Lower lobe of right lung (tissue), 2 donors: ENCODE data around the gene PRKN. TPM values are rescaled to one million over a fixed set of nuclear protein-coding genes. Genes with fewer than 3 reads are reported as not detected.

ENCODE experiments used
- ATAC-seq, 2 donors: fragments of 200-7000 bp; cut with Tn5 transposase; one replicate each; pipeline ENCODE4 v1.9.1; 2020 to 2022; ENCODE audit warnings: mild to moderate bottlenecking in 2 of 2, moderate library complexity in 2 of 2
- DNase-seq: peaks from one replicate; pipeline ENCODE4 v3.0.0-alpha.2; 2020
- H3K27ac ChIP-seq: fragments of 200-600 bp; one replicate; pipeline ENCODE4 v1.8.0; 2022
- H3K27me3 ChIP-seq: fragments of 200-600 bp; one replicate; pipeline ENCODE4 v1.8.0; 2022; ENCODE audit warnings: low read depth
- H3K36me3 ChIP-seq: fragments of 200-600 bp; one replicate; pipeline ENCODE4 v1.8.0; 2022; ENCODE audit warnings: mild to moderate bottlenecking
- H3K4me1 ChIP-seq: fragments of 200-600 bp; one replicate; pipeline ENCODE4 v1.8.0; 2022
- H3K4me3 ChIP-seq: fragments of 200-600 bp; one replicate; pipeline ENCODE4 v1.8.0; 2022; ENCODE audit warnings: mild to moderate bottlenecking
- H3K9me3 ChIP-seq: fragments of 200-600 bp; one replicate; pipeline ENCODE4 v1.8.0; 2022
- intact Hi-C: fragments of 100-400 bp; cut with DNase I; formaldehyde crosslinking; loops from one replicate; pipeline ENCODE4 v1.11.0; 2022
- total RNA-seq: library from RNA; stranded (reverse); fragmentation: NEBNext Ultra II Directional; extraction: Animal tissue kit (Norgen Biotek cat#: 25700); gene quantifications from one replicate; pipeline ENCODE4 v1.2.1, GENCODE V29; 2021
- TF ChIP-seq, protein P1 (sequence below): fragments of 200-600 bp; IDR thresholded peaks from one replicate; pipeline ENCODE4 v1.8.0; 2022; ENCODE audit warnings: antibody characterized with exemption, mild to moderate bottlenecking
- donor health status: DM: no; HTN: yes; CAD: no; lungs with severe emphysema.

PRKN gene
- total RNA-seq, 1 donor from 2014 or later = 6.1 TPM

DNA sequence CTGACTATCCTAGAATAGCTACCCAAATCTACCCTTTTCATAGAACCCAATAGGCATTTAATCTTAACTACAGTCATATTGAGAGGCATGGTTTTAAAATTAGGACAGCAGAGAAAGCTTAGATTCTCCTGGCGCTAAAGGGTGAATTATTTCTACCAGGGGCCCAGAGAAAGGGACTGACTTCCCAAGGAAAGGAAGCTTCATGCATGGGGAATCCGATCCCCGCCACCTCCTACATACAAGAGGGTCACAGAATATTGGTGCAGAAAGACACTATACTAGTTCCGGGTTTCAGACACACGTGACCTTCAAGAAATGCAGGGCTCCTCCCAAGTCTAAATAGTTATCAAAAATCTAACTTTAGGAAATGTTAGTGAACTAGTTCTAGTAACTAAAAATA lies 130.9 kb downstream of the PRKN start:
- no peaks in the 10 kb centered on the region for H3K36me3 ChIP-seq
- H3K27ac ChIP-seq = no peak overlapping the region
- H3K4me1 ChIP-seq = no peaks in the 10 kb centered on the region
- H3K4me3 ChIP-seq = no peak overlapping the region
- TF ChIP-seq, protein P1, sequence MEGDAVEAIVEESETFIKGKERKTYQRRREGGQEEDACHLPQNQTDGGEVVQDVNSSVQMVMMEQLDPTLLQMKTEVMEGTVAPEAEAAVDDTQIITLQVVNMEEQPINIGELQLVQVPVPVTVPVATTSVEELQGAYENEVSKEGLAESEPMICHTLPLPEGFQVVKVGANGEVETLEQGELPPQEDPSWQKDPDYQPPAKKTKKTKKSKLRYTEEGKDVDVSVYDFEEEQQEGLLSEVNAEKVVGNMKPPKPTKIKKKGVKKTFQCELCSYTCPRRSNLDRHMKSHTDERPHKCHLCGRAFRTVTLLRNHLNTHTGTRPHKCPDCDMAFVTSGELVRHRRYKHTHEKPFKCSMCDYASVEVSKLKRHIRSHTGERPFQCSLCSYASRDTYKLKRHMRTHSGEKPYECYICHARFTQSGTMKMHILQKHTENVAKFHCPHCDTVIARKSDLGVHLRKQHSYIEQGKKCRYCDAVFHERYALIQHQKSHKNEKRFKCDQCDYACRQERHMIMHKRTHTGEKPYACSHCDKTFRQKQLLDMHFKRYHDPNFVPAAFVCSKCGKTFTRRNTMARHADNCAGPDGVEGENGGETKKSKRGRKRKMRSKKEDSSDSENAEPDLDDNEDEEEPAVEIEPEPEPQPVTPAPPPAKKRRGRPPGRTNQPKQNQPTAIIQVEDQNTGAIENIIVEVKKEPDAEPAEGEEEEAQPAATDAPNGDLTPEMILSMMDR = no peak
- ATAC-seq = no peak
- no peak for DNase-seq
- no peaks in the 10 kb centered on the region for H3K27me3 ChIP-seq
- intact Hi-C loops = no loop called here
- no peaks in the 10 kb centered on the region for H3K9me3 ChIP-seq

DNA sequence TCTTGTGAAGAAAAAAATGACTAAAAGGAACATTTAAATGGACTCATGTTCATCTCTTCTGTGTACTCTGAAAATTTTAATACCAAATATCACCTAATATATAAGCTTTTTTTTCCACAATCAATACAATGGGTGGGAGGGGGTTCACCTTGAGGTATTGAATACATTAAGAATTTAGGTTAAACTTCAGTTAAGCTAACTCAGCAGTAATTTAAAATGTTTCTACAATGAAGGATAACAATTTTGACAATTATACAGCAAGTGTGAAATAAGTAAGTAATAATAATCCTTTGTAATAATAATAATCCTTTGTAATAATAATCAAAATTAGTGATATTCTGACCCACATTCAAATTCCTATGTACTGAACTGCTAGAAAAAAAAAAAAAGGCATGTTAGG lies 136.0 kb downstream of the PRKN start:
- intact Hi-C loops = no loop called here
- no peak for DNase-seq
- no peak overlapping the region for H3K4me3 ChIP-seq
- ATAC-seq = no peak
- H3K4me1 ChIP-seq = no peaks in the 10 kb centered on the region
- H3K27me3 ChIP-seq = no peaks in the 10 kb centered on the region
- no peaks in the 10 kb centered on the region for H3K36me3 ChIP-seq
- H3K9me3 ChIP-seq = no peaks in the 10 kb centered on the region
- H3K27ac ChIP-seq = no peak overlapping the region
- TF ChIP-seq, protein P1 = no peak

DNA sequence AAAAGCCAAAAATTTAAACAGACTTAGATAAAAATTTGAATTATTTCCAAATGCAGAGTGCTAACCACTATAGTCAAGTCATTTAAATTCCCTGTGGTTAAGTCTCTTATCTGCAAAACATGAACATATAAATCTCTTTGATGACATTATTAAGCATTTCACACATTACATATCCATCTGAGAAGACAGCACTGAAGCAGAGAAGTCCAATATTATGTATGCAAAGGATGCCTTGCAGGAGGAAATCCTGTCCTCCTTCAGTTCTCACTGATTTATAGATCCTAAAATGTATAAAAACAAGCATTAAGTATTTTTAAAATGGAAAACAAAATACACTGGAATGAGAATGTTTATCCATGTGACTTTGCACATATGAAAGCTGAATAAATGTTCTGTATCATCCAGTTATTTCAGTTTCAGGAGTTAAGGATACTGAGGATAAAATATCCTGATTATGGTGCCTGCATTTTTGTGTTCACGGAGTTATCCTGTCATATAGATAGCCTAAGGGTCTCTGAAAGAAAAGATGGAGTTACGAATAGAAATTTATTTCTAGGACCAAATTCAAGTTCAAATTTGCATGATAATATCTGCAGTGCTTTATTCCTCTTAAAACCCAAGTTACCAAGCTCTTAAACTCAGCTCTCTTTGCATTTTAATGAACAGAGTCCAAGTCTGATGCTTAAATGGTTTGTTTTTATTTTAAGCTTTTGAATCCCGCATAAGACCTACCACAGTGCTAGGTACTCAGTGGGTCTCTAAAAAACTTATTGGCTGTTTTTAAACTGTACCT lies 145.4 kb downstream of the PRKN start:
- Histone ChIP-seq H3K9me3 (no peaks in the 10 kb centered on the region), H3K4me3 (no peak overlapping the region), H3K36me3 (no peaks in the 10 kb centered on the region), H3K4me1 (no peaks in the 10 kb centered on the region), H3K27ac (no peak overlapping the region), H3K27me3 (no peaks in the 10 kb centered on the region)
- TF ChIP-seq, protein P1 = no peak
- intact Hi-C loops = no loop called here
- DNase-seq = no peak
- no peak for ATAC-seq

DNA sequence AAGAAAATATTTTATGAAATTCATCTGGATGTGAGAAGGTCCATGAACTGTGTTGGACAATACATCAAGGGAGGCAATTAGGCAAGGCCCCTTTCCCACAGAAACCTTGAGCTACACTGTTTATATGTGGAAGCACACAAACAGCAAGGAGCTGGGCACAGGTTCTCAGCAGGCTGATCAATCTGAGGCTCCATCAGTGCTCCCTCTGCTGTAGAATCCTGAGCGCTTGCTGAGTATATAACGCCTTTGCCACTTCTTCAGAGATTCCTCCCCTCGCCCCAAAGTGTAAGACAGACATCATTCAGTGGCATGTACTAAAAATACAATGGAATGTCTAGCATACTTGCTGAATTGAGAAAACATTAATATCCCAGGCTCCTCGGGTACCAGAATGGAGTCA lies 146.9 kb downstream of the PRKN start:
- DNase-seq = no peak
- no peak for ATAC-seq
- Histone ChIP-seq H3K27me3 (no peaks in the 10 kb centered on the region), H3K27ac (no peak overlapping the region), H3K9me3 (no peaks in the 10 kb centered on the region), H3K36me3 (no peaks in the 10 kb centered on the region), H3K4me1 (no peaks in the 10 kb centered on the region), H3K4me3 (no peak overlapping the region)
- TF ChIP-seq, protein P1 = no peak
- intact Hi-C loops = no loop called here

DNA sequence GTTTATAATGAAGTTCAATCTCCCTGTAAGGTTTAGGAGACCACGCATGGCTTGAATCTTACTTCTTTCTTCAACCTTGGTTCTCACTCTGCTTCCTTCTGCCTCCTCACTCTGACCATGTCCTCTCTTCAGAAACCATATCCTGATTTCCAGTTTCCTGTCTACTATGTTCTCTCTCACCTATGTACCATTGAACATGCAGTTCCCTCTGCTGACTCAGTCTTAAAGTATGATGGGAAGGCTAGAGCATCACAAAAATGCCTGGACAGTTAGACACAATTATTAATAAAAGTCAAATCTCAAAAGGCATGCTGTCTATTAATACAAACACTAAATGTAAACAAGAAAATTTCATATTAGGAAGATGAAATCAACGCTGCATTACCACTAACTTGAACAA lies 151.6 kb downstream of the PRKN start:
- no peaks in the 10 kb centered on the region for H3K4me1 ChIP-seq
- H3K9me3 ChIP-seq = no peaks in the 10 kb centered on the region
- H3K27me3 ChIP-seq = no peaks in the 10 kb centered on the region
- ATAC-seq (no peak), DNase-seq (no peak)
- intact Hi-C loops = no loop called here
- H3K27ac ChIP-seq = no peak overlapping the region
- H3K36me3 ChIP-seq = no peaks in the 10 kb centered on the region
- TF ChIP-seq, protein P1 = no peak
- no peak overlapping the region for H3K4me3 ChIP-seq
